T-helper 1 cell treated with Interleukin-12 subunit alpha and Interleukin-12 subunit beta and Interleukin-4 antibody, amounts not matched to agents 30 ng/mL and 1 ng/mL, for 36 hours (primary cell): ENCODE data around the gene FBXO21. TPM values are rescaled to one million over a fixed set of nuclear protein-coding genes. Genes with fewer than 3 reads are reported as not detected.
"Not testable (repeated sequence)": the region's sequence is repeated elsewhere in the genome, so short reads cannot be mapped to it uniquely, and the experiment has no call there.

Source experiments
- intact Hi-C: fragments of 100-400 bp; cut with micrococcal nuclease; formaldehyde crosslinking; loops from one replicate; pipeline ENCODE4 v1.15.1; 2024
- total RNA-seq: library from RNA; stranded (reverse); gene quantifications from 2 replicates; pipeline ENCODE4 v1.2.3, GENCODE V29; 2022

The FBXO21 gene
- total RNA-seq, 1 donor from 2014 or later = 27.1 TPM

GRCh38 chr12:117202556-117202955, 12.3 kb upstream of the FBXO21 start:
- intact Hi-C loops = no loop called here

GRCh38 chr12:117202033-117202432, 11.8 kb upstream of the FBXO21 start:
- intact Hi-C loops = no loop called here

GRCh38 chr12:117199956-117200744, 9.9 kb upstream of the FBXO21 start:
- intact Hi-C loops = not testable (repeated sequence)

GRCh38 chr12:117196334-117196733, 6.1 kb upstream of the FBXO21 start:
- intact Hi-C loops = not testable (repeated sequence)

- intact Hi-C loops = not testable (repeated sequence)
Observed at GRCh38 chr12:117195027-117195426, 4.8 kb upstream of the FBXO21 start.

- intact Hi-C loops = loop anchor here (5.0 kb wide), 2 partner anchors 823 to 917 kb away; partner anchors contain the start of genes MED13L and RFC5
Observed at GRCh38 chr12:117193903-117194302, 3.6 kb upstream of the FBXO21 start.

GRCh38 chr12:117192581-117192980, 2.3 kb upstream of the FBXO21 start:
- intact Hi-C loops = loop anchor here (5.0 kb wide), 2 partner anchors 825 to 915 kb away; partner anchors contain the start of genes MED13L and RFC5

- intact Hi-C loops = loop anchor here (5.0 kb wide), 2 partner anchors 825 to 915 kb away; partner anchors contain the start of genes MED13L and RFC5
Observed at GRCh38 chr12:117192057-117192456, 1.8 kb upstream of the FBXO21 start.

GRCh38 chr12:117189725-117190209, 503 bp downstream of the FBXO21 start:
- intact Hi-C loops = loop anchor here (1.0 to 5.0 kb wide), 7 partner anchors 34 to 1184 kb away; partner anchors contain the start of genes FBXW8, MED13L, RFC5 and RNFT2

- intact Hi-C loops = loop anchor here (1.0 kb wide), 1 partner anchor 451 kb away; the partner anchor contains the start of genes RNFT2 and SPRING1
Observed at GRCh38 chr12:117188961-117189724, 1.1 kb downstream of the FBXO21 start.

GRCh38 chr12:117188121-117188665, 2.1 kb downstream of the FBXO21 start:
- intact Hi-C loops = no loop called here

GRCh38 chr12:117187421-117187820, 2.8 kb downstream of the FBXO21 start:
- intact Hi-C loops = no loop called here

GRCh38 chr12:117182866-117183265, 7.4 kb downstream of the FBXO21 start:
- intact Hi-C loops = no loop called here

- intact Hi-C loops = not testable (repeated sequence)
Observed at GRCh38 chr12:117181468-117181843, 8.8 kb downstream of the FBXO21 start.

- intact Hi-C loops = no loop called here
Observed at GRCh38 chr12:117180758-117181467, 9.4 kb downstream of the FBXO21 start.

GRCh38 chr12:117178745-117179144, 11.5 kb downstream of the FBXO21 start:
- intact Hi-C loops = no loop called here

- intact Hi-C loops = no loop called here
Observed at GRCh38 chr12:117178301-117178700, 12.0 kb downstream of the FBXO21 start.

- intact Hi-C loops = no loop called here
Observed at GRCh38 chr12:117172168-117172567, 18.1 kb downstream of the FBXO21 start.

GRCh38 chr12:117171499-117172162, 18.6 kb downstream of the FBXO21 start:
- intact Hi-C loops = no loop called here

- intact Hi-C loops = no loop called here
Observed at GRCh38 chr12:117169548-117169947, 20.7 kb downstream of the FBXO21 start.
